ENCODE results near the gene AHRR. TPM values are rescaled to one million over a fixed set of nuclear protein-coding genes. Genes with fewer than 3 reads are reported as not detected.

The AHRR gene
- total and polyA plus RNA-seq, 2 donors: 0.34 to 0.52 TPM

DNA sequence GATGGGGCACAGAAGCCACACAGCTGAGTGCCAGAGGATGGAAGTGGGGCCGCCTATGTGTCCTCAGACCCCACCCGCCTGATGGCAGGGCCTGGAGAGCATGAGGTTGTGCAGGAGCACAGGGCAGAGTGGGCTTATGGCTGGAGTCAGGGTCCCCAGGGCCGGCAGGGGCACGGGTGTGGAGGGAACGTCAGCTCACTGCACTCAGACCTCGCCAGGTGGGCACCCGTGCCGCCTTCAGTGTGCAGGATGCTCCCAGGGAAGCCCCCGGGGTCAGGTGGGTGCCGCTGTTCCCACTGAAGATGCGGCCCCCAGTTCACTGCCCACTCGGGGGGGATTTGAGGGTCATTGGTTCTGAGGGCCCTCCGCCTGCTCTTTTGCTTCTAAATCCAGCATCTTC is 156.4 kb downstream of the AHRR start:
- H3K4me1 ChIP-seq (ENCODE audit: control insufficient read depth in 2 of 2, insufficient read depth in 2 of 2, low read length in 2 of 2): peaks cover 3 to 9% of the 10 kb centered on the region in 2 donors
- WGBS: 93% methylated on average over 13 of the region's 13 CpGs
- H3K36me3 ChIP-seq (ENCODE audit: control insufficient read depth in 2 of 2, insufficient read depth in 2 of 2, low read length in 1 of 2): no peaks in the 10 kb centered on the region
- H3K27me3 ChIP-seq (ENCODE audit: control insufficient read depth in 2 of 2, insufficient read depth in 1 of 2, low read length in 1 of 2): peaks cover 27 to 44% of the 10 kb centered on the region in 2 donors
- no peaks in the 10 kb centered on the region for H3K9me3 ChIP-seq (ENCODE audit: control insufficient read depth in 2 of 2, insufficient read depth in 1 of 2, low read length in 1 of 2)
- H3K4me3 ChIP-seq (ENCODE audit: low read length in 2 of 2): no peak overlapping the region
- no peak overlapping the region for H3K27ac ChIP-seq (ENCODE audit: low read depth in 1 of 2, low read length in 1 of 2)
- no peak for DNase-seq (ENCODE audit: low read depth in 6 of 9, low spot score in 9 of 9)

DNA sequence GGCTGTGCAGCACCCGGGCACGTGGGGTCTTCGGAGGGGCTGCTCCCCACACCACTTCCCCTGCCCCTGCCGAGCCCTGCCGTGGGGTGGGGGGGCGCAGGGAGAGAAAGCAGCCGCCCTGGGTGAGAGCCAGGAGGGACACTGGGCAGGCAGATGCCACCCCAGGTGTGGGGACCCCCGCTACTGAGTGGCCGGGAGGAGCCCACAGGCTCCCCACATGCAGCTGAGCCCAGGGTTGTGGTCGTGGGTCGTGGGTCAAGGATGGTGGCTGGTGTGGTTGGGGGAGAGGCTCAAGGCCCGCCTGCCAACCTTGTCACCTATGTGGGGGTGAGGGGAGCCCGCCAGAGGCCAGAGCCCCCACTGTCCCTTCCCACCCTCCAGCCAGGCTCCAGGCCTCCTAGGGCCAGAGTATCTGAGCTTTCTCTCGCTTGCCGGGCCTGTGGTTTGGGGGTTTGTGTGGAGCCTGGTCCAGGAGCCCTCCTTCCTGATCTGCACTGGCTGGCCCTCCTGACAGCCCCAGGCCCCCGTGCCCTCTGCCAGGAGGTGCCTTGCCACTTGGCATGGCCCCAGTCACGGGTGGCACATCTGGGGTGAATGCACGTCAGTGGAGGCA is 157.0 kb downstream of the AHRR start:
- WGBS: 31% methylated on average over 17 of the region's 18 CpGs
- H3K9me3 ChIP-seq (ENCODE audit: control insufficient read depth in 2 of 2, insufficient read depth in 1 of 2, low read length in 1 of 2): no peaks in the 10 kb centered on the region
- peaks cover 3 to 10% of the 10 kb centered on the region in 2 donors for H3K4me1 ChIP-seq (ENCODE audit: control insufficient read depth in 2 of 2, insufficient read depth in 2 of 2, low read length in 2 of 2)
- no peak overlapping the region for H3K4me3 ChIP-seq (ENCODE audit: low read length in 2 of 2)
- no peaks in the 10 kb centered on the region for H3K36me3 ChIP-seq (ENCODE audit: control insufficient read depth in 2 of 2, insufficient read depth in 2 of 2, low read length in 1 of 2)
- peaks cover 27 to 49% of the 10 kb centered on the region in 2 donors for H3K27me3 ChIP-seq (ENCODE audit: control insufficient read depth in 2 of 2, insufficient read depth in 1 of 2, low read length in 1 of 2)
- no peak for DNase-seq (ENCODE audit: low read depth in 6 of 9, low spot score in 9 of 9)
- H3K27ac ChIP-seq (ENCODE audit: low read depth in 1 of 2, low read length in 1 of 2): no peak overlapping the region

DNA sequence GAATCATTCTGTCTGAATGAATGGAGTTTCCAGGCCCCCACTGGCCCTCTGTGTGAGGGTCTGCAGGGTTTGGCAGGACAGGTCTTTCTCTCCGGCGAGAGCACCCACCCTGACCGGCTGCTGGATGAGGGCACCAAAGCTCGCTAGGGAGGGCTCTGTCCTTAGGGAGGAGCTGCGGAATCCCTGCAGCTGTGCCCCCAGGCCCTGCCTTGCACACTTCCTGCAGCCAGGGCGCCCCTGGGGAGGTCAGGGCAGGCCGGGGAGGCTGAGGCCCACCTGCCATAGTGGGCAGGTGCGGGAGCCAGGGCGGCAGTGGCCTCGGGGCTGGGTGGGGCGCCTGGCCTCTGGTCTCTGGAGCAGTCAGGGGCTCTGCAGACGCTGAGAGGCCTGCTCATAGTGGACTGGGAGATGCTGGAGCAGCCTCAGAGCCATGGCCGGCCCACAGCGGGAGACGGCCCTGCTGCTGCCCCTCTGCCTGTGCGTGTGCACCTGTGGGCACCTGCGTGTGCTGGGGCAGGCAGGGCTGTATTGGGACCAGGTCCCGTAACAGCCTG is 157.5 kb downstream of the AHRR start:
- WGBS: 85% methylated on average over 18 of the region's 18 CpGs
- DNase-seq (ENCODE audit: low read depth in 6 of 9, low spot score in 9 of 9): no peak
- Histone ChIP-seq H3K27ac (ENCODE audit: low read depth in 1 of 2, low read length in 1 of 2) (no peak overlapping the region), H3K36me3 (ENCODE audit: control insufficient read depth in 2 of 2, insufficient read depth in 2 of 2, low read length in 1 of 2) (no peaks in the 10 kb centered on the region), H3K9me3 (ENCODE audit: control insufficient read depth in 2 of 2, insufficient read depth in 1 of 2, low read length in 1 of 2) (no peaks in the 10 kb centered on the region), H3K27me3 (ENCODE audit: control insufficient read depth in 2 of 2, insufficient read depth in 1 of 2, low read length in 1 of 2) (peaks cover 24 to 48% of the 10 kb centered on the region in 2 donors), H3K4me3 (ENCODE audit: low read length in 2 of 2) (no peak overlapping the region), H3K4me1 (ENCODE audit: control insufficient read depth in 2 of 2, insufficient read depth in 2 of 2, low read length in 2 of 2) (peaks cover 3 to 7% of the 10 kb centered on the region in 2 donors)

DNA sequence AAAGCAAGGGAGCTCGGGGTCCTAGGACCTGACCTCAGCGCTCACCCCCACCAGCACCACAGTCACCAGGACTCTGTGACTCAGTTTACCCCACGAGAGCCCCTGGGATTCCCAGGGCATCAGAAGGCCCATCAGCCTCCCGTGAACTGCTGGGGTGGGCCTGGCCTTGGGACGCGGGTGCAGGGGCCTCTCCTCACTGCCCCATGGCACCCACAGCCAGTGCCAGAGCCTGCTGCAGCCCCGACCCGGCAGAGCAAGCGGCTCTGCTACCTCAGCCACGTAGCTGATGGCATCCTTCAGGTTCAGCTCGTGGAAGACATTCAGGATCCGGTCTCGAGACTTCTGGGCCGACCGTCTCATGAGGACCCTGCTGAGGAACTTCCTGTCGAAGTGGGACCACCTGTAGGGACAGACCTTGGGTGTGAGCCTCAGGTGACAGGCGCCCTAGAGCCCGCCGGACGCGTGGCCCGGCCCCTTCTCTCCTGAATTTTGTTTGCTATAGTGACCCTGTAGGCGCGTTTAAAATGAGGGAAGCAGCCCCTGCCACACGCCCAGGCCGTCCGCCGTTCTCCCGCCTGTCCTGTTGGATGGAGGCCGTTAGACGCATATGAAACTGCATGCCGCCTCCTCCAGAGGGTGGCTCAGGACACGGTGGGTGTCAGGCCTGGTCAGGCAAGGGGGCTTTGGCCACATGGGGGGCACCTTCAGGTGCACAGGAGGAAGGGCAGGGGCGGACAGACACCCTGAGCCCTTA is 158.2 kb downstream of the AHRR start:
- H3K36me3 ChIP-seq (ENCODE audit: control insufficient read depth in 2 of 2, insufficient read depth in 2 of 2, low read length in 1 of 2): no peaks in the 10 kb centered on the region
- 94% methylated on average over 34 of the region's 34 CpGs for whole genome bisulfite sequencing
- peaks cover 24 to 49% of the 10 kb centered on the region in 2 donors for H3K27me3 ChIP-seq (ENCODE audit: control insufficient read depth in 2 of 2, insufficient read depth in 1 of 2, low read length in 1 of 2)
- peaks cover 3 to 6% of the 10 kb centered on the region in 2 donors for H3K4me1 ChIP-seq (ENCODE audit: control insufficient read depth in 2 of 2, insufficient read depth in 2 of 2, low read length in 2 of 2)
- no peak for DNase-seq (ENCODE audit: low read depth in 6 of 9, low spot score in 9 of 9)
- no peak overlapping the region for H3K27ac ChIP-seq (ENCODE audit: low read depth in 1 of 2, low read length in 1 of 2)
- no peak overlapping the region for H3K4me3 ChIP-seq (ENCODE audit: low read length in 2 of 2)
- no peaks in the 10 kb centered on the region for H3K9me3 ChIP-seq (ENCODE audit: control insufficient read depth in 2 of 2, insufficient read depth in 1 of 2, low read length in 1 of 2)

DNA sequence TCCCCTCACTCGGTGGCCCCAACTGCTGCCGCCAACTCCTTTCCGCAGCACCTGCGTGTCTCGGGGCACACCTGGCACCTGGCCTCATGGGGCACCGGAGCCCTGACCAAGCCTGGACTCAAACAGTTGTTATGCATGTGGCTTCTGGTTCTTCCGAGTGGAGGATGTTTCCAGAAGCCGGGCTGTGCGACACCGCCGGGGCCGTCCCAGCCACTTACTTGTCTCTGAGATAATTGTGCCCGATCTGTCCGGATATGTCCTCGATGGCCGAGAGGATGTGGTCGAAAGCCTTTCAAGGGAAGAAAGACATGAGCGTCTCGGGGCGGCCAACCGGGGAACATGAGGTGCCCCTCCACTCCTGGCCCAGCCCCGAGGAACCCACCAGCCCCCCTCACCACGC is 159.8 kb downstream of the AHRR start:
- Histone ChIP-seq H3K4me1 (ENCODE audit: control insufficient read depth in 2 of 2, insufficient read depth in 2 of 2, low read length in 2 of 2) (peaks cover 0 to 3% of the 10 kb centered on the region in 2 donors), H3K4me3 (ENCODE audit: low read length in 2 of 2) (no peak overlapping the region), H3K27me3 (ENCODE audit: control insufficient read depth in 2 of 2, insufficient read depth in 1 of 2, low read length in 1 of 2) (peaks cover 8 to 46% of the 10 kb centered on the region in 2 donors), H3K9me3 (ENCODE audit: control insufficient read depth in 2 of 2, insufficient read depth in 1 of 2, low read length in 1 of 2) (no peaks in the 10 kb centered on the region), H3K36me3 (ENCODE audit: control insufficient read depth in 2 of 2, insufficient read depth in 2 of 2, low read length in 1 of 2) (no peaks in the 10 kb centered on the region), H3K27ac (ENCODE audit: low read depth in 1 of 2, low read length in 1 of 2) (no peak overlapping the region)
- DNase-seq (ENCODE audit: low read depth in 6 of 9, low spot score in 9 of 9): no peak
- WGBS: 90% methylated on average over 23 of the region's 23 CpGs

DNA sequence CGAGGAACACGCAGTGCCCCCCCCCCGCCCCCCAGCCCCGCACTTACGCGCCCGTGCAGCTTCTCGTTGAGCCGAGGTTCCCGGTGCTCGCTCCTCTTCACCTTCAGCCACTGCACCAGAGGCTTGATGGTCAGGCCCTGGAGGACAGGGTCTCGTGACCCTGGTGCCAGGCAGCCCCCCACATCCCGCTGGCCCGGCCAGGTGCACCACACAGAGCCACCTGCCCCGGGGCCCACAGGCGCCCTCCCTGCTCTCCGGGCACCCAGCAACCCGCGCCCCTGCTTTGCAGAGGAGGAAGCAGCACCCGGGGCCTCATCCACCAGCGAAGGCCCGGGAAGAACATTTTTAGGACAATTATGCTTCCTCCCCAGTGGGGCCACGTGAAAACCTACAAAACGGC is 160.5 kb downstream of the AHRR start:
- Histone ChIP-seq H3K36me3 (ENCODE audit: control insufficient read depth in 2 of 2, insufficient read depth in 2 of 2, low read length in 1 of 2) (no peaks in the 10 kb centered on the region), H3K27ac (ENCODE audit: low read depth in 1 of 2, low read length in 1 of 2) (no peak overlapping the region), H3K27me3 (ENCODE audit: control insufficient read depth in 2 of 2, insufficient read depth in 1 of 2, low read length in 1 of 2) (peaks cover 6 to 42% of the 10 kb centered on the region in 2 donors), H3K4me1 (ENCODE audit: control insufficient read depth in 2 of 2, insufficient read depth in 2 of 2, low read length in 2 of 2) (peaks cover 0 to 3% of the 10 kb centered on the region in 2 donors), H3K9me3 (ENCODE audit: control insufficient read depth in 2 of 2, insufficient read depth in 1 of 2, low read length in 1 of 2) (no peaks in the 10 kb centered on the region), H3K4me3 (ENCODE audit: low read length in 2 of 2) (no peak overlapping the region)
- WGBS: 70% methylated on average over 24 of the region's 24 CpGs
- no peak for DNase-seq (ENCODE audit: low read depth in 6 of 9, low spot score in 9 of 9)

DNA sequence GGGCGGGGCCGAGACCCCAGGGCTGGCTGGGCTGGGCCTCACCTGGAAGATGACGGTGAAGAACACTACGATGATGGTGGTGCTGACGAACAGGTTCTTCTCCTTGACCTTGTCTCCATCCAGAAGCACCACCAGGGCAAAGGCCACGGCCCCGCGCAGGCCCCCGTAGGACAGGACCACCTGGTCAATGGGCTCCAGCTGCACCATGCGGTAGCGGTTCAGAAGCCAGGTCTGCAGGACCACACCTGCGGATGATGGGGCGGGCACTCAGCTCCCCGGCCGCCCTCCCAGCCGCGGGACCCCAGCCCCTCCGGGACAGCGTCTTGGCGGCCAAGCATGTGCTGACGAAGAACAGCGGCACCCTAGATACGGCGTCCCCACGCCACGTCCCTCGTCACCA is 161.0 kb downstream of the AHRR start:
- 97% methylated on average over 27 of the region's 27 CpGs for WGBS
- H3K27me3 ChIP-seq (ENCODE audit: control insufficient read depth in 2 of 2, insufficient read depth in 1 of 2, low read length in 1 of 2): peaks cover 6 to 39% of the 10 kb centered on the region in 2 donors
- H3K4me3 ChIP-seq (ENCODE audit: low read length in 2 of 2): no peak overlapping the region
- H3K9me3 ChIP-seq (ENCODE audit: control insufficient read depth in 2 of 2, insufficient read depth in 1 of 2, low read length in 1 of 2): no peaks in the 10 kb centered on the region
- no peaks in the 10 kb centered on the region for H3K36me3 ChIP-seq (ENCODE audit: control insufficient read depth in 2 of 2, insufficient read depth in 2 of 2, low read length in 1 of 2)
- no peak for DNase-seq (ENCODE audit: low read depth in 6 of 9, low spot score in 9 of 9)
- peaks cover 0 to 3% of the 10 kb centered on the region in 2 donors for H3K4me1 ChIP-seq (ENCODE audit: control insufficient read depth in 2 of 2, insufficient read depth in 2 of 2, low read length in 2 of 2)
- no peak overlapping the region for H3K27ac ChIP-seq (ENCODE audit: low read depth in 1 of 2, low read length in 1 of 2)

DNA sequence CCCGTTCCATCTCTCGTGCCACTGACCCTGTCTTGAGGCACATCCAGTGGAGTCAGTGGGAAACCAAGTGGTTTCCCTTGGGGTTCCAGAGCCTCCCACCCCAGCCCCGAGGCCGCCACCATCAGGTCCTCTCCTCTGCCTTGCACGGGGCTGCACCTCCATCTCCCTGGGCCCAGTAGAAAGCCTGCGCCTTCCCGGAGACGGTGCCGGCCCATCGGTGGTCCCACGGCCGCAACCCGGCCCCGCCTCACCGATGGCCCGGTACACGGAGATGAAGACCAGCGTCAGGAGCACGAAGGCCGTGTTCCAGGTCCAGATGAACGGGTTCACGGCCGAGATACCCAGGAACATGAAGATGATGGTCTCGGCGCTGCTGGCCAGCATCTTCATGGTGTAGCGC is 161.5 kb downstream of the AHRR start:
- H3K27me3 ChIP-seq (ENCODE audit: control insufficient read depth in 2 of 2, insufficient read depth in 1 of 2, low read length in 1 of 2): peaks cover 6 to 39% of the 10 kb centered on the region in 2 donors
- no peak overlapping the region for H3K27ac ChIP-seq (ENCODE audit: low read depth in 1 of 2, low read length in 1 of 2)
- 97% methylated on average over 26 of the region's 26 CpGs for WGBS
- no peak overlapping the region for H3K4me3 ChIP-seq (ENCODE audit: low read length in 2 of 2)
- DNase-seq (ENCODE audit: low read depth in 6 of 9, low spot score in 9 of 9): no peak
- no peaks in the 10 kb centered on the region for H3K36me3 ChIP-seq (ENCODE audit: control insufficient read depth in 2 of 2, insufficient read depth in 2 of 2, low read length in 1 of 2)
- H3K4me1 ChIP-seq (ENCODE audit: control insufficient read depth in 2 of 2, insufficient read depth in 2 of 2, low read length in 2 of 2): peaks cover 0 to 3% of the 10 kb centered on the region in 2 donors
- H3K9me3 ChIP-seq (ENCODE audit: control insufficient read depth in 2 of 2, insufficient read depth in 1 of 2, low read length in 1 of 2): no peaks in the 10 kb centered on the region

DNA sequence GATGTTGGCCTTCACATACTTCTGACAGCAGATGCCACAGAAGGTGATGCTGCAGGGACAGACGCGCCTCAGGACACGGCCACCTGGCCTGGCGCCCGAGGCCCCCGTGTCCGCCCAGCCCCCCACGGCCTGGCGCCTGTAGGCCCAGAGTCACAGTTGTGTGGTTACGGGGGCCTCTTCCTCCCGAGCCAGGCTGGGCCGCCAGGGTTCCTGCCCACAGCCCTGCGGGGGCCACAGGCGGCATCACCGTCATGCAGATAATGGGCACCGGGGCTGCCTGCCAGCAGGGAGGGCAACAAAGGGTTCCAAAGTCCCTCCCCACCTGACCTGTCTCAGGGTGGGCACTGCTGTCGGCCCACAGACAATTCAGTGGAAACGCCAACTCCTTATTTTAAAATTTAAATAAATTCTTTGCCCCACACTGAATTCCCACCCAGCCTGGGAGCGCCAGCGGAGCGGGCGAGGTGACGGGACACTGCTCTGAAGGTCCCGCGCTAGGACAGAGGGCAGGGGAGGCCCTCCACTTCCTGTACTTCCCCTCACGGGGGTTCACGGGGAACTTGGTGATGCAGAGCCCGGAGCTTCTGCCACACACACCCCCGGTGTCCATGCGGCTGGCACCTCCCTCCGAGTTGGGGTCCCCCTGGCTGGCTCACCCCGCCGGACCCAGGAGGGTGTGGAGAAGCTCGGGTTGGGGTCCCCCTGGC is 162.1 kb downstream of the AHRR start:
- Histone ChIP-seq H3K9me3 (ENCODE audit: control insufficient read depth in 2 of 2, insufficient read depth in 1 of 2, low read length in 1 of 2) (no peaks in the 10 kb centered on the region), H3K36me3 (ENCODE audit: control insufficient read depth in 2 of 2, insufficient read depth in 2 of 2, low read length in 1 of 2) (no peaks in the 10 kb centered on the region), H3K4me1 (ENCODE audit: control insufficient read depth in 2 of 2, insufficient read depth in 2 of 2, low read length in 2 of 2) (peaks cover 0 to 3% of the 10 kb centered on the region in 2 donors), H3K27ac (ENCODE audit: low read depth in 1 of 2, low read length in 1 of 2) (no peak overlapping the region), H3K4me3 (ENCODE audit: low read length in 2 of 2) (no peak overlapping the region), H3K27me3 (ENCODE audit: control insufficient read depth in 2 of 2, insufficient read depth in 1 of 2, low read length in 1 of 2) (peaks cover 6 to 39% of the 10 kb centered on the region in 2 donors)
- 22% methylated on average over 34 of the region's 34 CpGs for WGBS
- DNase-seq (ENCODE audit: low read depth in 6 of 9, low spot score in 9 of 9): no peak

Measured in thymus (tissue), 11 donors.